H1 (cell line): Measurements from ENCODE around the gene CELF6. TPM values are rescaled to one million over a fixed set of nuclear protein-coding genes. Genes with fewer than 3 reads are reported as not detected.
A peak's percentile ranks its signal among the peaks of the same experiment; 100 is the strongest.

Experiments
- CTCF ChIA-PET: fragments of 300-600 bp; sonication (Branson Sonifier 250); formaldehyde crosslinking; loops from one replicate; lab custom pipeline; 2021; ENCODE audit not compliant: partially characterized antibody; lab: Charles Lee
- POLR2A ChIA-PET: fragments of 300-600 bp; sonication (Branson Sonifier 250); formaldehyde crosslinking; loops from one replicate; lab custom pipeline; 2021; ENCODE audit warnings: inconsistent platforms; ENCODE audit not compliant: partially characterized antibody; lab: Charles Lee
- DNase-seq, 2 experiments: peaks; one replicate each; pipeline versions ENCODE4 v3.0.0 to v3.0.0-alpha.2; 2010 to 2022; ENCODE audit warnings: low spot score in 2 of 2, low read depth in 1 of 2, mixed read lengths in 1 of 2
- FAIRE-seq: peaks from 2 replicates; lab custom pipeline; 2011; peaks lifted over from hg19 to GRCh38; lab: Jason Lieb, UNC
- H2AFZ ChIP-seq: 2 replicates; pipeline ENCODE4 v1.8.1; 2012; ENCODE audit warnings: low read length, inconsistent platforms
- H2AK5ac ChIP-seq: 2 replicates; pipeline ENCODE4 v1.6.1; 2013; ENCODE audit warnings: low read depth, low read length
- H2BK120ac ChIP-seq: replicated peaks from 2 replicates; pipeline ENCODE3; 2013; ENCODE audit warnings: low read depth, low read length, inconsistent platforms
- H2BK12ac ChIP-seq: 2 replicates; pipeline ENCODE4 v1.6.1; 2013; ENCODE audit warnings: low read depth, low read length
- H2BK15ac ChIP-seq: 2 replicates; pipeline ENCODE4 v1.6.1; 2013; ENCODE audit warnings: low read length
- H2BK20ac ChIP-seq: 2 replicates; pipeline ENCODE4 v1.6.1; 2013; ENCODE audit warnings: low read length
- H2BK5ac ChIP-seq: 2 replicates; pipeline ENCODE4 v1.6.1; 2013; ENCODE audit warnings: low read depth, low read length
- H3K14ac ChIP-seq: 2 replicates; pipeline ENCODE4 v1.6.1; 2013; ENCODE audit warnings: inconsistent platforms; ENCODE audit not compliant: insufficient read length
- H3K18ac ChIP-seq: 2 replicates; pipeline ENCODE4 v1.6.1; 2013; ENCODE audit warnings: low read length; ENCODE audit errors: extremely low read depth
- H3K23ac ChIP-seq: 2 replicates; pipeline ENCODE4 v1.6.1; 2013; ENCODE audit warnings: inconsistent platforms; ENCODE audit not compliant: insufficient read length
- H3K23me2 ChIP-seq: 2 replicates; pipeline ENCODE4 v1.6.1; 2013; ENCODE audit warnings: low read depth, low read length
- H3K27ac ChIP-seq: 2 replicates; pipeline ENCODE4 v1.6.1; 2011; ENCODE audit warnings: low read depth, low read length, inconsistent platforms
- H3K27me3 ChIP-seq, 4 experiments: replicated peaks in 1 of 4; 1 replicate in 1 of 4; 2 replicates in 3 of 4; pipeline versions ENCODE4 v1.6.1 to v1.8.1; 2011 to 2013; ENCODE audit warnings: low read length in 3 of 4, mild to moderate bottlenecking in 3 of 4, inconsistent platforms in 2 of 4, mixed read lengths in 2 of 4, moderate library complexity in 1 of 4; ENCODE audit not compliant: control insufficient read depth in 3 of 4, insufficient read depth in 3 of 4; ENCODE audit errors: extremely low read depth in 1 of 4
- H3K36me3 ChIP-seq, 4 experiments: 2 replicates each; pipeline versions ENCODE4 v1.6.1 to v1.8.1; 2011 to 2013; ENCODE audit warnings: mild to moderate bottlenecking in 4 of 4, low read length in 3 of 4, moderate library complexity in 2 of 4, control low read depth in 1 of 4, inconsistent platforms in 1 of 4; ENCODE audit not compliant: insufficient read depth in 4 of 4, control insufficient read depth in 2 of 4
- H3K4ac ChIP-seq: replicated peaks from 2 replicates; pipeline ENCODE3; 2013; ENCODE audit warnings: low read length, low read depth, mixed read lengths, inconsistent platforms; ENCODE audit not compliant: insufficient read length
- H3K4me1 ChIP-seq, 4 experiments: replicated peaks in 1 of 4; 1 replicate in 1 of 4; 2 replicates in 3 of 4; pipeline versions ENCODE4 v1.6.1 to v1.8.1; 2011 to 2013; ENCODE audit warnings: low read length in 3 of 4, inconsistent platforms in 2 of 4, mixed read lengths in 1 of 4; ENCODE audit not compliant: insufficient read depth in 4 of 4, control insufficient read depth in 3 of 4
- H3K4me2 ChIP-seq, 2 experiments: 2 replicates each; pipeline versions ENCODE4 v1.6.1 to v1.8.1; 2011 to 2013; ENCODE audit warnings: low read depth in 2 of 2, low read length in 2 of 2, control low read depth in 1 of 2, inconsistent platforms in 1 of 2, mild to moderate bottlenecking in 1 of 2; ENCODE audit not compliant: insufficient read depth in 1 of 2
- H3K4me3 ChIP-seq, 4 experiments: fragments of 200-600, 300-600 bp in 1 of 4; sonication (generic), shearing (Covaris generic), sonication (Bioruptor Twin) in 1 of 4; 2 replicates each; pipeline versions ENCODE4 v1.5.1 to v1.8.1; 2011 to 2016; ENCODE audit warnings: low read length in 4 of 4, low read depth in 3 of 4, control low read depth in 2 of 4, inconsistent platforms in 2 of 4, mild to moderate bottlenecking in 2 of 4, mixed read lengths in 1 of 4, moderate library complexity in 1 of 4; ENCODE audit not compliant: insufficient read depth in 2 of 4; ENCODE audit errors: extremely low read depth in 1 of 4
- H3K56ac ChIP-seq: replicated peaks from 2 replicates; pipeline ENCODE3; 2013; ENCODE audit warnings: low read depth, mild to moderate bottlenecking, mixed read lengths, low read length, inconsistent platforms; ENCODE audit not compliant: insufficient read length
- H3K79me1 ChIP-seq: 2 replicates; pipeline ENCODE4 v1.6.1; 2013; ENCODE audit warnings: low read depth, low read length, control low read depth
- H3K79me2 ChIP-seq, 2 experiments: 2 replicates each; pipeline versions ENCODE4 v1.6.1 to v1.8.1; 2012 to 2013; ENCODE audit warnings: low read length in 2 of 2, mild to moderate bottlenecking in 2 of 2, inconsistent platforms in 1 of 2; ENCODE audit not compliant: insufficient read depth in 2 of 2, control insufficient read depth in 1 of 2
- H3K9ac ChIP-seq, 4 experiments: replicated peaks in 1 of 4; 1 replicate in 1 of 4; 2 replicates in 3 of 4; pipeline versions ENCODE4 v1.6.1 to v1.8.1; 2011 to 2013; ENCODE audit warnings: low read depth in 3 of 4, low read length in 3 of 4, control low read depth in 2 of 4, mild to moderate bottlenecking in 2 of 4, moderate library complexity in 2 of 4, inconsistent platforms in 1 of 4; ENCODE audit errors: extremely low read depth in 1 of 4
- H3K9me3 ChIP-seq, 2 experiments: 2 replicates each; pipeline versions ENCODE4 v1.6.1 to v1.8.1; 2012 to 2013; ENCODE audit warnings: mild to moderate bottlenecking in 2 of 2, moderate library complexity in 2 of 2, control low read depth in 1 of 2, inconsistent platforms in 1 of 2, low read depth in 1 of 2, low read length in 1 of 2, mixed read lengths in 1 of 2; ENCODE audit not compliant: insufficient read depth in 2 of 2
- H4K20me1 ChIP-seq, 2 experiments: replicated peaks in 1 of 2; 2 replicates each; pipeline versions ENCODE3 to v1.8.1; 2011 to 2013; ENCODE audit warnings: inconsistent platforms in 2 of 2, low read length in 2 of 2, mild to moderate bottlenecking in 1 of 2; ENCODE audit not compliant: insufficient read depth in 2 of 2, control insufficient read depth in 1 of 2
- H4K5ac ChIP-seq: 2 replicates; pipeline ENCODE4 v1.6.1; 2013; ENCODE audit warnings: low read length, low read depth, mixed read lengths, inconsistent platforms; ENCODE audit not compliant: insufficient read length
- H4K8ac ChIP-seq: 2 replicates; pipeline ENCODE4 v1.8.0; 2013; ENCODE audit warnings: mild to moderate bottlenecking, moderate library complexity, low read length, inconsistent platforms; ENCODE audit not compliant: insufficient read depth; ENCODE audit errors: extremely low read depth
- H4K91ac ChIP-seq: replicated peaks from 2 replicates; pipeline ENCODE3; 2013; ENCODE audit warnings: low read length, mixed read lengths, inconsistent platforms; ENCODE audit not compliant: insufficient read length
- BACH1 ChIP-seq: IDR thresholded peaks from 2 replicates; pipeline ENCODE4 v1.6.1; 2012; ENCODE audit warnings: low read length, improper control_type of control experiment
- BCL11A ChIP-seq, 2 experiments: IDR thresholded peaks; one replicate each; pipeline ENCODE4 v1.6.1; 2011; ENCODE audit warnings: low read depth in 2 of 2, low read length in 2 of 2, mild to moderate bottlenecking in 2 of 2
- NANOG ChIP-seq: IDR thresholded peaks from 2 replicates; pipeline ENCODE4 v1.6.1; 2011; ENCODE audit warnings: low read length, low read depth, mild to moderate bottlenecking, inconsistent platforms; ENCODE audit not compliant: insufficient read depth, poor library complexity, severe bottlenecking
- PHF8 ChIP-seq: fragments of 200-600 bp; sonication (generic); conservative IDR thresholded peaks from 2 replicates; pipeline ENCODE4 v1.7.1; 2012; ENCODE audit warnings: low read depth, mild to moderate bottlenecking, inconsistent platforms, low read length, moderate library complexity
- SAP30 ChIP-seq: fragments of 300-600 bp; sonication (generic); IDR thresholded peaks from 2 replicates; pipeline ENCODE4 v1.7.1; 2012; ENCODE audit warnings: low read length, moderate library complexity, mild to moderate bottlenecking, inconsistent platforms; ENCODE audit not compliant: insufficient read depth, insufficient replicate concordance
- TAF7 ChIP-seq: optimal IDR thresholded peaks from 2 replicates; pipeline ENCODE3; 2011; ENCODE audit warnings: low read depth, mild to moderate bottlenecking, inconsistent platforms, low read length, moderate library complexity, borderline replicate concordance
- TEAD4 ChIP-seq: IDR thresholded peaks from 2 replicates; pipeline ENCODE4 v1.6.1; 2012; ENCODE audit warnings: low read depth, low read length, inconsistent platforms, mixed read lengths
- WGBS, 2 experiments: shearing (Covaris generic) in 1 of 2; methylation state at CpG; one replicate each; pipeline versions ENCODE4 v1.1.6 to v1.1.7; 2013 to 2015; ENCODE audit warnings: low lambda C conversion rate in 2 of 2, mixed read lengths in 2 of 2, inconsistent platforms in 1 of 2, low coverage in 1 of 2, missing lambda C conversion rate in 1 of 2; ENCODE audit not compliant: insufficient replicate concordance in 2 of 2, insufficient coverage in 1 of 2, insufficient read length in 1 of 2; ENCODE audit errors: extremely low coverage in 1 of 2, missing lambda C conversion rate in 1 of 2; 5-methylcytosine and 5-hydroxymethylcytosine counted together
- polyA plus RNA-seq, 7 experiments: library from polyadenylated mRNA; depleted of rRNA in 3 of 7; stranded (reverse) in 5 of 7; unstranded in 2 of 7; fragments of >200 nt in 5 of 7; fragments of 200-250 nt in 2 of 7; gene quantifications; 1 replicate in 5 of 7; 2 replicates in 1 of 7; 4 replicates in 1 of 7; pipeline versions ENCODE4 v1.2.1 to v1.2.3, GENCODE V29; 2011 to 2013; ENCODE audit warnings: missing spikeins in 2 of 7, mixed read lengths in 2 of 7
- total RNA-seq: library from RNA; stranded (reverse); fragmentation: NEBNext Ultra II Directional; extraction: Animal tissue kit (Norgen Biotek cat#: 25700); gene quantifications from 2 replicates; pipeline ENCODE4 v1.2.1, GENCODE V29; 2021
- TF ChIP-seq, protein P1 (sequence below): IDR thresholded peaks from 2 replicates; pipeline ENCODE4 v1.6.1; 2011; ENCODE audit warnings: low read depth, mild to moderate bottlenecking, low read length; ENCODE audit not compliant: insufficient read depth

CELF6 gene
- total and polyA plus RNA-seq, 2 of the 8 experiments (the other 6 are each of a cell fraction or from before 2014, with no cell fraction given), result 0.09 to 0.19 TPM

DNA sequence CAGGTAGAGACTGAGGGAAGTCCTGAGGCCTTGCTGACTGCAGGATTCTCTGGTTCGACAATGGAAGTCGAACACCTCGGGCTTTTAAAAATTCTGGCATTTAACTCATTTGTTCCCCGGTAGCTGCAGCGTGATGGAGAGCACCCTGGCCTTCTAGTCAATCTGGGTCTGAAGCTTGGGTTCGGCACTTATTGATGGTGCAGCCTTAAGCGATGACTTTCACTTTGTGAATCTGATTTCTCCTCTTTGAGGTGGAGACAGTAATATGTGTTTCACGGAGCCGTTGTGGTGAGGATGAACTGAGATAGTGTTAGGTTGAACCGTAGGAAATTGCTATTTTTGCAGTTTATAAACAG, 47.0 kb downstream of the CELF6 start:
- Histone ChIP-seq H4K20me1 (no peaks in the 10 kb centered on the region), H3K27ac (no peak overlapping the region), H3K27me3 (no peaks in the 10 kb centered on the region; a peak in 1 of 7 replicates), H2BK120ac (no peak overlapping the region), H3K4ac (no peak overlapping the region), H3K4me2 (peak overlapping the region; percentile 57 to 73), H3K36me3 (peaks cover 0 to 2% (median under 1%) of the 10 kb centered on the region in 4 experiments; a peak in 2 of 8 replicates), H3K79me2 (peaks cover 0 to 11% of the 10 kb centered on the region in 2 experiments; a peak in 1 of 4 replicates), H3K14ac (no peak overlapping the region), H3K56ac (no peak overlapping the region), H3K23me2 (peaks cover 4% of the 10 kb centered on the region), H2AK5ac (no peak overlapping the region), H4K91ac (no peak overlapping the region), H2BK5ac (no peak overlapping the region), H2BK12ac (no peak overlapping the region), H3K23ac (no peak overlapping the region), H3K9ac (peak overlapping the region in 3 of 4 experiments; percentile 31 to 52 (median 34); a peak in 4 of 7 replicates), H3K18ac (peak overlapping the region; percentile 80), H2AFZ (peak overlapping the region; percentile 89), H2BK20ac (no peak overlapping the region), H3K79me1 (no peaks in the 10 kb centered on the region), H4K8ac (0 out of 2 replicates have a peak overlapping the region, but pooled peaks have one; percentile 4), H3K4me1 (peaks cover 0 to 5% (median 3%) of the 10 kb centered on the region in 4 experiments; a peak in 4 of 7 replicates), H3K4me3 (peak overlapping the region; percentile 28 to 86 (median 76); a peak in 7 of 8 replicates), H3K9me3 (no peaks in the 10 kb centered on the region), H4K5ac (no peak overlapping the region), H2BK15ac (no peak overlapping the region)
- TF ChIP-seq, protein P1, sequence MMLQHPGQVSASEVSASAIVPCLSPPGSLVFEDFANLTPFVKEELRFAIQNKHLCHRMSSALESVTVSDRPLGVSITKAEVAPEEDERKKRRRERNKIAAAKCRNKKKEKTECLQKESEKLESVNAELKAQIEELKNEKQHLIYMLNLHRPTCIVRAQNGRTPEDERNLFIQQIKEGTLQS, result no peak
- TF ChIP-seq SAP30 (no peak), BCL11A (IDR thresholded peaks at IDR 0.05; ENCODE audit: low read depth in 2 of 2, low read length in 2 of 2) (no peak), BACH1 (no peak), TAF7 (no peak), NANOG (no peak), TEAD4 (no peak), PHF8 (peak; percentile 28; the same call in 1 of the 2 replicates)
- DNase-seq (no peak), FAIRE-seq (no peak)
- 44% methylated on average over 10 of the region's 10 CpGs; no CpG with 5 or more reads in 1 of the 2 experiments for WGBS, 2 experiments
- CTCF ChIA-PET, result interaction anchor here (0.9 to 3.5 kb wide), 8 partner anchors 9 to 65 kb away, joined by 3 to 50 read pairs (median 5); no protein-coding TSS in a partner anchor
- POLR2A ChIA-PET, result interaction anchor here (0.7 to 2.9 kb wide), 4 partner anchors 11 to 43 kb away, joined by 3 to 13 read pairs (median 4); no protein-coding TSS in a partner anchor
